Panc1 (cell line): ENCODE data around the gene CBX3.

ENCODE experiments used
- CTCF ChIP-seq: fragments of 450-650 bp; IDR thresholded peaks from 2 replicates; pipeline ENCODE4 v1.5.1; 2017; ENCODE audit warnings: mild to moderate bottlenecking
- POLR2AphosphoS5 ChIP-seq: IDR thresholded peaks from 2 replicates; pipeline ENCODE4 v1.6.1; 2012; ENCODE audit warnings: mild to moderate bottlenecking, low read depth, low read length, moderate library complexity
- SIN3A ChIP-seq: IDR thresholded peaks from 2 replicates; pipeline ENCODE4 v1.6.1; 2012; ENCODE audit warnings: low read depth, mild to moderate bottlenecking, low read length, moderate library complexity, borderline replicate concordance; ENCODE audit not compliant: insufficient read depth
- TCF7L2 ChIP-seq: IDR thresholded peaks from 2 replicates; pipeline ENCODE4 v1.6.1; 2011; ENCODE audit warnings: mild to moderate bottlenecking, low read depth, low read length, inconsistent platforms
- TF ChIP-seq, protein P1 (sequence below), 2 experiments: IDR thresholded peaks; 2 replicates each; pipeline ENCODE4 v1.6.1; 2011 to 2012; ENCODE audit warnings: low read depth in 2 of 2, control low read depth in 1 of 2, low read length in 1 of 2, mild to moderate bottlenecking in 1 of 2, moderate library complexity in 1 of 2; ENCODE audit not compliant: insufficient read depth in 1 of 2

DNA sequence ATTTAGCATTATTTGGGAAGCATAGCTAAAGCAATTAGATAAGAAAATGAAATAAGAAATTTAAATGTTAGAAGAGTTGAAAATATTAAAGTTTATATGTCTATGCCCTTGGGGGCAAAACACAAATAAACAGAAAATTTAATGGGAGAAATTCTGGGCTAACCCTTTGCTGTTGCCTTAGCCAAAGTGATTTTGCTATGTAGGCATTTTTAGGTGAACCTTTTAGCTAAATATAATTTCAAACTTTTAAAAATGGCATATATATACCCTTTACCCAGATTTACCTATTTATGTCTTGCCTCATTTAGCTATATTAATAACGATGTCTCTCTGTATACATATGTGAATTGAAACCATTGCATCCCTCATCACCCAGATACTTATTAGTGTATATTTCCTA is 29.5 kb upstream of the CBX3 start:
- TF ChIP-seq CTCF (no peak), POLR2AphosphoS5 (no peak), TCF7L2 (no peak), SIN3A (no peak)
- TF ChIP-seq, protein P1, sequence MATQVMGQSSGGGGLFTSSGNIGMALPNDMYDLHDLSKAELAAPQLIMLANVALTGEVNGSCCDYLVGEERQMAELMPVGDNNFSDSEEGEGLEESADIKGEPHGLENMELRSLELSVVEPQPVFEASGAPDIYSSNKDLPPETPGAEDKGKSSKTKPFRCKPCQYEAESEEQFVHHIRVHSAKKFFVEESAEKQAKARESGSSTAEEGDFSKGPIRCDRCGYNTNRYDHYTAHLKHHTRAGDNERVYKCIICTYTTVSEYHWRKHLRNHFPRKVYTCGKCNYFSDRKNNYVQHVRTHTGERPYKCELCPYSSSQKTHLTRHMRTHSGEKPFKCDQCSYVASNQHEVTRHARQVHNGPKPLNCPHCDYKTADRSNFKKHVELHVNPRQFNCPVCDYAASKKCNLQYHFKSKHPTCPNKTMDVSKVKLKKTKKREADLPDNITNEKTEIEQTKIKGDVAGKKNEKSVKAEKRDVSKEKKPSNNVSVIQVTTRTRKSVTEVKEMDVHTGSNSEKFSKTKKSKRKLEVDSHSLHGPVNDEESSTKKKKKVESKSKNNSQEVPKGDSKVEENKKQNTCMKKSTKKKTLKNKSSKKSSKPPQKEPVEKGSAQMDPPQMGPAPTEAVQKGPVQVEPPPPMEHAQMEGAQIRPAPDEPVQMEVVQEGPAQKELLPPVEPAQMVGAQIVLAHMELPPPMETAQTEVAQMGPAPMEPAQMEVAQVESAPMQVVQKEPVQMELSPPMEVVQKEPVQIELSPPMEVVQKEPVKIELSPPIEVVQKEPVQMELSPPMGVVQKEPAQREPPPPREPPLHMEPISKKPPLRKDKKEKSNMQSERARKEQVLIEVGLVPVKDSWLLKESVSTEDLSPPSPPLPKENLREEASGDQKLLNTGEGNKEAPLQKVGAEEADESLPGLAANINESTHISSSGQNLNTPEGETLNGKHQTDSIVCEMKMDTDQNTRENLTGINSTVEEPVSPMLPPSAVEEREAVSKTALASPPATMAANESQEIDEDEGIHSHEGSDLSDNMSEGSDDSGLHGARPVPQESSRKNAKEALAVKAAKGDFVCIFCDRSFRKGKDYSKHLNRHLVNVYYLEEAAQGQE (IDR thresholded peaks at IDR 0.05; ENCODE audit: insufficient read depth in 1 of 2, low read depth in 2 of 2, low read length in 1 of 2), result no peak
